HT1080 (cell line): ENCODE data around the gene PUDP. TPM values are rescaled to one million over a fixed set of nuclear protein-coding genes. Genes with fewer than 3 reads are reported as not detected.
A peak's percentile ranks its signal among the peaks of the same experiment; 100 is the strongest.
"Not testable (repeated sequence)": the region's sequence is repeated elsewhere in the genome, so short reads cannot be mapped to it uniquely, and the experiment has no call there.

Experiments used
- DNase-seq: peaks from one replicate; pipeline ENCODE4 v3.0.0-alpha.2; 2015; ENCODE audit warnings: low read depth
- total RNA-seq: library from RNA; depleted of rRNA; stranded (reverse); fragments of >200 nt; shearing (Covaris generic); gene quantifications from 2 replicates; pipeline ENCODE4 v1.2.3, GENCODE V29; 2014

PUDP gene
- total RNA-seq, 1 experiment from 2014 or later, result 16.2 TPM

DNA sequence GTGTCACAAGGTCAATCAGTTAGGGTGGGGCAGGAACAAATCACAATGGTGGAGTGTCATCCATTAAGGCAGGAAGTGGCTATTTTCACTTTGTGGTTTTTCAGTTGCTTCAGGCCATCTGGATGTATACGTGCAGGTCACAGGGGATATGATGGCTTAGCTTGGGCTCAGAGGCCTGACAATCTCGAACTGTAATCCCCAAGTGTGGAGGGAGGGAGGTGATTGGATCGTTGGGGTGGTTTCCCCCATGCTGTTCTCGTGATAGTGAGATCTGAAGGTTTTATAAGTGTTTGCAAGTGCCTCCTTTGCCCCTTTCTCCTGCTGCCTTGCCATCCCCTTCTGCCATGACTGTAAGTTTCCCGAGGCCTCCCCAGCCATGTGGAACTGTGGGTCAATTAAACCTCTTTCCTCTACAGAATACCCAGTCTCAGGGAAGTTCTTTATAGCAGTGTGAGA, 37.1 kb downstream of the PUDP start:
- DNase-seq, result peak; percentile 62

DNA sequence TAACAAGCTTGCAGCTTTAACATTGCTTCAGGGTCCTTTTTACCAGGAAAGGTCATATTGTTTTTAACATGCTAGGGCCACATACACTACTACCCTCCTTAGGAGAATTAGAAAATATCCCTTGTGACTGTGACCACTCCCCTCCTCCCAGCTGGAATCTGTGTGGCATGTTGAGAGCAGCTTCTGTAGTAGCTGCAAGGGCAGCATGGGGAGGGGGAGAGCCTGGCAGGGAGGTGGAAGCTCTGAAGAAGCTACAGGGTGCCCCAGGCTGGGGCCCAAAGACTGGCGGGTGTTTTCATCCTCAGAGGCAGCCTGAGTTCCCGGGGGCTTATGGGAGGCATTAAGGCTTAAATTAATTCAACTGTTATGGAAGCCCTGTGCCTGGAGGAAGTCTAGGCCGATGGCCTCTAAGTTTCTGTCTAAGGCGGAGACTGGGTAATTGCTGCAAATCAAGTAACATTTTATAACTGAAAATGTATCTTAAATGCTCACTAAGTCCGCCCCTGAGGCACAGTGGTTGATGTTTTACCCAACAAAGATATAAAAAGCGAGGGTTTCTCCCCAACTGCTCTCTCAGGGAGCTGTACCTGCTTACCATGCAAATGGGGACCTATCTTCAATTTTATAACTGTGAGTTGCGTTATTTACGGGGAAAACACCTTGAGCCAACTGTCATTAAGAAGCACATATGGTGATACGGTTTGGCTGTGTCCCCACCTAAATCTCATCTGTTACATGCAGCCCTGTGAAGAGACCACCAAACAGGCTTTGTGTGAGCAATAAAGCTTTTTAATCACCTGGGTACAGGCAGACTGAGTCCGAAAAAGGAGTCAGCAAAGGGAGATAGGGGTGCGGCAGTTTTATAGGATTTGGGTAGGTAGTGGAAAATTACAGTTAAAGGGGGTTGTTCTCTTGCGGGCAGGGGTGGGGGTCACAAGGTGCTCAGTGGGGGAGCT, 37.8 kb downstream of the PUDP start:
- no peak for DNase-seq

DNA sequence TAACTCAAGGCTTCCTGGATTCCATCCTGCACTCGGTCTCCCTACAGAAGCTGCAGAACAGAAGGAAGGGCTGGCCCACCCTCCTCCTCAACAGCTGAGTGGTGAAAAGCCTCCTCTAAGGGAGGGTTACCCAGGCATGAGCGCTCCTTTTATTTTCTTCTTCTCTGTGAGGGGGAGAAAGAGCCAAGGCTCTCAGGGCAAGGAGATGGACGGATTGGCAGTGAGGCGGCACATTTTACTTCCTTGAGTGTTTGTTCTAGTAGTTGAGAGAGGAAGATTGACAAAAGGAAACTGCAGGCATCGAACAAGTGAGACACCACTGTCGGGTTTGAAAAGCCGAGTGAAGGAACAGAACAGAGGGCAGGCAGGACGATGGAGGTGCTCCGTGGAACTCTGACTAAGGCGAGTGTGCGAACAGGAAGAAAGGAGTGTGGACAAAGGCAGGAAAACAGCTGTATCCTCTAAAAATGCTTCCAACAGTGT, 38.9 kb downstream of the PUDP start:
- DNase-seq, result no peak

DNA sequence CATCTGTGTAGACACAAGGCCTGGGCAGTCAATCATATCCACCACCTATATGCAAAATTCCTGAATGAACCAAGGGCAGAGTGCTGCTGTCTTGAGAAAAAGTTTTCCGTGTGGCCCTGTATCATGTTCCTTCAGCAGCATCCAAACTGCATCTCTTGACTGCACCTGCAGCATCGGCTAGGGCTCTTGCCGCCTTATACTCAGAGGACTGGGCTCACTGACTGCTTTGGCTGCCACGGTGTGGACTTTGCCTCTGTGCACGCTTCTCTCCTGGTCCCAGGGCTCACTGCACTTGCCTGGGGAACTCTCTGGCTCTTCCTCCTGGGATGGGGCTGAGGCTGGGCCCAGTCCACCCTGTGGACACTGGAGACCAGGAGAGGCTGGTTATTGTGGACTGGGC, 39.9 kb downstream of the PUDP start:
- DNase-seq, result no peak

DNA sequence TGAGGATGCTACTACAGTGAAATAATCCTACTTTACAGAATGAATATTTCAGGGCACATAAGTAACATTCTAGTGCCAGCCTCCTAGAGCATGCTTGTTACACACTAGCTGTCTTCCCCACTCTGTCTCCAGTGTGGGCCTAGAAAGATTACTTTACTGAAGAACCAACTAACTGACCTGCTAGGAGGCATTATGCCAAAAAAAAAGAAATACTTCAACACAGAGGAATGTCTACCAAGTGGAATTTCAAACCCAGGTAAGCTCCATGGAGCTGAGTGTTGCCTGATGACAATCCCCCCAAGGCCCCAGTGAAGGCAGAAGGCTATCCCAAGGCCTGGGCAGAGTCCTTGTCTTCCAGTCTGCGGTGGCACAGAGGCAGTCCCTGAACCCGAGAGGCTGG, 41.3 kb downstream of the PUDP start:
- no peak for DNase-seq

DNA sequence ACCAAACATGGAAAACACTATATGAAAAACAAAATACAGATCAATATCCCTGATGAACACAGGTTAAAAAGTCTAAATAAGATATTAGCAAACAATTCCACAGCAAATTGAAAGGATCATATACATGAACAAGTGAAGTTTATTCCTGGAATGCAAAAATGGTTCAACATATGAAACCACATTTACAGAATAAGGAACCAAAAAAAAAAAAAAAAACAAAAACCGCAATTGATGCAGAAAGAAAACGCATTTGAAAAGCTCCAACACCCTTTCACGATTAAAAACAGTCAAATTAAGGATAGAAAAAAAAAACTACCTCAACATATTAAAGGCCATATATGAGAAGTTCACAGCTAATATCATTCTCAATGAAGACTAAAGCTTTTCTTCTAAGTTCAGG, 45.8 kb downstream of the PUDP start:
- no peak for DNase-seq

DNA sequence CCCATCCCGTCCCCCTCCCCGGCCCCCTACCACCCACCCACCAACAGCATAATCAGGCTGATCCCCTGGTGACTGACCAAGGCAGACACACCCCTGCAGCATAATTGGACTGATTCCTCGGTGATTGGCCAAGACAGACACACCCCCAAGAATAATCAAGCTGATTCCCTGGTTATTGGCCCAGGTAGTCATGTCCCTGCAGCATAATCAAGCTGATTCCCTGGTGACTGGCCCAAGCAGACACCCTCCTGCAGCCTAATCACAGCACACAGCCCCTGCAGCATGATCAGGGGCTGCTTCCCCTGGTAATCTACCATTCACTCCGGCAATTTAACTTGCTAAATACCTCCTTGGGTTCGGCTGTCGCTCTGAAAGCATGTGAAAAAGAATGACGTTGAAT, 47.9 kb downstream of the PUDP start:
- DNase-seq, result no peak

DNA sequence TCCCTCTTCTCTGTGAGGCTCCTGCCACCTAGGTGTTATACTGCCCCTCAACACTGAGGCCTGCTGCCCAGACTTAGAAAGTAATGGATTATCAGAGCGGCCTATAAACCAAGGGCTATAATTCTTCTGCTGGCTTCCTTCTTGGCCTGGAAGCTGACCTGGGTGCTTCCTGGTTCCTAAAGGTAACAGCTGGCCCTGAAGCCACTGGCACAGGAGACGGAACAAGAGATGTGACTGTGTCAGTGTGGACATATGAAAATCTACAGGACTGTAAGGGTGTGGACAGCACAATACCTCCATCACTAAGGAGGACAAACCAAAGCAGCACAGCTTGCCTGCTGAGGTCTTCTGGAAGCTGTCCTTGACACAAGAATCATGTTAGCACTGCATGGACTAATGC, 52.3 kb downstream of the PUDP start:
- DNase-seq, result not testable (repeated sequence)

DNA sequence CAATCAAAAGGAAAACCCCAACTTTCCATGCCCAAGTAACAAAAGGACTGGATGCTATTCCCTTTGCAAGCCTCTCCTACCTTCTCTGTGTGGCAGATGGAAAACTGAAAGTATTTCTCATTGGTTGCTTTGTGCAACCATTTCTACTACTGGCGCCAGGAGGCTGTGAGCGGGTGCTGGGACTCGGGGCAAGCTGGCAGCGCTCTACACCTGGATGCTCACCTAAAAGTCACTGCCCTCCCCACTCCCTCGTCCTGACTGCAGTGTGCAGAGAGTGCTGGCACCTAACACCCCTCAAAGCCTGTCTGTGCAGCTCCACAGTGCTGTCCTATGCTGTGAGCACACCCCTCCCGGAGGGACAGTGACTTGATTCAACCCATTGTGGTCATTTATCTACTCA, 54.6 kb downstream of the PUDP start:
- DNase-seq, result no peak

DNA sequence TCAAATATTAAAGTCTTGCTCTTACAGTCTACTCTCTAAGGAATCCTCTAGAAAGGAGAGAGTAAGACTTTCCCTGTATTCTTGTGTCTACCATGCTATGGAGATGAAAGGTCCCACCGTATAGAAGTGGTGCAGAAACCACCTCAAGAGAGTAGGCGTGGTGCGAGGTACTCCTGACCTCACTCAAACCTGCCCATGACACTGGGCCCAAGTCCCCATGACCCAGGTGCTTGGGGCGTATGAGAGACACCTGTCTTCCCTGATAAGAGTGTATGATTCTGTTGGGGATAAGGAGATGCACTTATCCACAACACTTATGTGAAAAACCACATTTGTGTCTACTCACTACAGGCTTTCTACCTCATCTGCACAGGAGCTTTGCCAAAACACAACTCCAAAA, 55.4 kb downstream of the PUDP start:
- DNase-seq, result no peak

DNA sequence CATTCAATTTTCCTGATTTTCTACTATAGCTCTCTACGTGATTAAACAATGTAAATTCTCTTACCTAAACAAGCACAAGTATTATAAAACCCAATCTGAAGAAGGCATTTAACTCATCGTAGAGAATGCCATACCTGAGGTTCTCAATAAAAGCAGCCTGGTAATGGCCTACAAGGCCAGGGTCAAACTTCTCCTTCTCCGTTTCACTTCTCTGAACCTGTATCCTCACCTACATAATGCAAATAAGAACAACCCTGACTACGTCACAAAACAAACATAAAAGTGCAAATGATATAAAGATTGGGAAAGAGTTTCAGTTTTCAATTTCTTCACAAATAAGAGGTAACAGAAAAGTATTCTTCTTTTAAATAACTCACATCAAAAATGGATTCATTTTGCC, 56.0 kb downstream of the PUDP start:
- no peak for DNase-seq

DNA sequence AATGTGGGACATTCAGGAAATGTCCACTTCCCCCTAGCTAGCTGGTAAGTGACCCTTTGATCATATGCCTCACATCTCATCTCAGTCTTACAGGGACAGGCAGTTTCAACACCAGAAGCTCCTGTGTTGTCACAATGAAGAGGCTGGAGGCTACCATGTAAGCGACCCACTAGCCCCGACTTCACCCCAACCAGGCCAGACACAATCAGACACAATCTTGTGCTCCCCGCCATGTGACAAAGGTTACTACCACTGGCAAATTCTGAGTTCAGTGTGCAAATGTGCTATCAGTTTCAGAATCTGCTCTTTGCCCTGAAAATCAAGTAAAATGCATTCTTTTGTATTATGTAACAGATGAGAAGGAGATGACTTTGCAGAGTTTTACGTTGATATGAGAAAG, 57.3 kb downstream of the PUDP start:
- no peak for DNase-seq

DNA sequence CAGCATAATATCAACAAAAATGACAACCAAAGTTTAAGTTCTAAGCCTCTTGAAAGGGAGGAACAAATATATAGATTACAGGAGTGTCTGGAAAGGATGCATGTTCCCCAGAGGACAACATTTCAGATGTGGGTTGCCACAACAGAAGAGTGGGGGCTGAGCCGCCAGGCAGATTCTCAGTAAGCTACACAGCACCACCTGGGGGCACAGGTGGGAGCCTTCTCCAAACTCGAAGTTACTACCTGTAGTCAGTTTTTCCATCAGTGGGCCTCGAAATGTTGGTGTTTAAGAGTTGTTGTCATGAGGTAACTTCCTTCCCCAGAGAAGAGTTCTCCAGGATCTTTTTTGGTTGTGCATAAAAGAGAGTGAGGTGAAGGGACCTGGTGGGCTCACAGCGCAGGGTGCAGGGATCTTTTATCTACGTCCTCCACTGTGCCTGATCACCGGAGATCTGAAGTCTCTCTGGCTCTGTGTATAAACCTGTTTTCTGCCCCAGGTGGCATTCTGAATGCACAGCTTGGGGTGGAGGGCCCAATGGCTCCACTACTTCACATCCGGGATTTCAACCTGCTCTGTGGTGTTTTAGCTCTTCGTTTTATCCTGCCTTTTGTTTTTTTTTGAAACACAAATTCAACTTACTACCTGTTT, 58.9 kb downstream of the PUDP start:
- DNase-seq, result no peak

DNA sequence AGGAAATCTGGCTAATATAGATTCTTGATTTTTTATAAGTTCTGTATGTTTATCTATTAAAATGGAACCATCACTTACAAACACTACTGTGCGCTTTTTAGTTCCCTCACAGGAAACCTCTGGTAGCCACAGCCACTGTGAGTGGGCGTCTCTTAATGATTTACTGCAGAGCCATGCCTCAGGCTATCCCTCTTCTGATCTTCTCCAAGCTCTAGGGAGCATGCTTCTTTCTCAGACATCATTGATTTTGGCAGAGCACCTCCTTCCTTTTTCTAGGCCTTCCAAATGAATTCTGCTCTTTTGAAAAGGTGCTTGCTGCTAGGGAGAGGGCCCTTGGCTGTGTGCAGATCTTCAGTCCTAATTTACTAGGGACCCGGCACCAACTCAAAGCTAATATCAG, 61.6 kb downstream of the PUDP start:
- DNase-seq, result no peak

DNA sequence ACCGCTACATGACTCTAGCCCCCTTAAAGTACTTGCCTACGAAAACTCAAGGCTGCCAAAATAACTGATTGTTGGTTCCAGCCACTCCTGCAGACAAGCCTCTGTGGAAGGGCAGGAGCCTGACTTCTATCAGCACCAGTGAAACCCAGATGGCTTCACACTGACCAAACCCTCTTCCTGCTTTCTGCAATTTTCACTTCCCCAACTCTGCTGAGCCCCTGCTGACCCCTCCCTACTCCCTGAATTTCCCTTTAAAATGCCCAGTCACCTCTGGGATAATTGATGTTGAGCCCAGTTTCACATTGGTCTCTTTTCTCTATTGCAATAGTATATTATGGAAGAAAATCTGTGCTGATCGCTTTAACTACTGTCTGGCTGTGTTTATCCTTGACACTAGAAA, 62.1 kb downstream of the PUDP start:
- no peak for DNase-seq

DNA sequence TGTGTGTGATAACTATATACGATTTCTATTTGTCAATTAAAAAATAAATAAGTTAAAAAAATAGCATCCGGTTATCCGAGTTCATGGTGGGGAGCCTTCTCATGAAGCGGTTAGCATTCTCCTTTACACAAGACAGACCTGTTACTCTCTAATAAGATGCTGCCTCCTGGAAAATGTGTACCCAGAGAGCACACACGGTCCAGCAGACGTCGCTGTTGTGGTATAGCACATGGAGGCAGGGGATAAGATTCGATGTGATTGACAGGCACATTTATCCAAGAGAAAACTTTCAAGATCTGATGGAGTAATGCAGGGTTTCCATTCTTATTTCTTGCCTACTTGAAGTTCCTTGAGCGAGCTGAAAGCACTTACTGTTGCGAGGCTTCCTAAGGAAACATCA, 63.1 kb downstream of the PUDP start:
- no peak for DNase-seq

DNA sequence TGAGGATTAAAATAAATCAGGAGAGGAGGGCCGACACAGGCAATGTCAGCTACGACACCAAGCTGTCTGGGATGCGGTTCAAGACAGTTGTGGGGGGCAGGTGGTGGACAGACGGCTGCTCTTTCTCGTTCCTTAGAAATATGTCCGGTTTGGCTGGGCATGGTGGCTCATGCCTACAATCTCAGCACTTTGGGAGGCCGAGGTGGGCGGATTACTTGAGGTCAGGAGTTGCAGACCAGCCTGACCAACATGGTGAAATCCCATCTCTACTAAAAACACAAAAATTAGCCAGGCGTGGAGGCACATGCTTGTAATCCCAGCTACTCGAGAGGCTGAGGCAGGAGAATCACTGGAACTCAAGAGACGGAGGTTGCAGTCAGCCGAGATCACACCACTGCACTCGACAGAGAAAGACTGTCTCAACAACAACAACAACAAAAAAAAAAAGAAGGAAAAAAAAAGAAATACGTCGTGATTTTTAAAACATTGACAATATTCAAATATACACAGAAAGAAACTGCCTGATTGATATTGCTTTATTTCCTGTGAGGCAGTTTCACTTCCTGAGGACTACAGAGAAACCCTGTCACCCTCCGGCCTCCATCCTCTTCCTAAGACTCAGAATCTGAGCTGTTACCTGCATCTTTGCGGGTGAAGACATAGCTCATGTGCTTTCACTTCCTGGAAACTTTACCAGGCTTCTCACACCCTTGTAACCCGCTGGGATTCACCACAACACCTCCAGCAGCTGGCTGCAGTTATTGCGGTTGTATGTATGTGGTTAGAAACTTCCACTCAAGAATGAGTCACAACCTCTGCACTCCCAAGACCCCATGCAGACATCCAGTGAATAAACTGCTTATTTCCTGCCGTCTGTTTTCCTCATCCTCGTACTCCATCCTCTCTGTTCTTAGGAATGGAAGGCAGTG, 64.2 kb downstream of the PUDP start:
- DNase-seq, result peak; percentile 97

DNA sequence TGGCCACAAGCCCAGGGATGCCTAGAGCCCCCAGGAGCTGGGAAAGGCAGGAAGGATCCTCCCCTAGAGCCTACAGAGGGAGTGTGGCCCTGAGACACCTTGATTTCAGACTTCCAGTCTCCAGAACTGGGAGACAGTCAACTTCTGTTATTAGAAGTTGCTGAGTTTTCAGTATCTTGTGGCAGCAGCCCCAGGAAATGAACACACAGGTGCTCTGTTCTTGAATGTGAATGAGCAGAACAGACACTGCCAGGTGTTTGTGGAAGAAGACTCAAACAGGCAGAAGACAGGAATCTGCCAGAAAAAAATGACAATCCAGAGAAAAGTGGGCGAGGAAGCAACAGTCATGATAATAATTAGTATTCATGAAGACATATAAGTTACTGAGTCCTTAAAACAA, 64.9 kb downstream of the PUDP start:
- DNase-seq, result no peak

DNA sequence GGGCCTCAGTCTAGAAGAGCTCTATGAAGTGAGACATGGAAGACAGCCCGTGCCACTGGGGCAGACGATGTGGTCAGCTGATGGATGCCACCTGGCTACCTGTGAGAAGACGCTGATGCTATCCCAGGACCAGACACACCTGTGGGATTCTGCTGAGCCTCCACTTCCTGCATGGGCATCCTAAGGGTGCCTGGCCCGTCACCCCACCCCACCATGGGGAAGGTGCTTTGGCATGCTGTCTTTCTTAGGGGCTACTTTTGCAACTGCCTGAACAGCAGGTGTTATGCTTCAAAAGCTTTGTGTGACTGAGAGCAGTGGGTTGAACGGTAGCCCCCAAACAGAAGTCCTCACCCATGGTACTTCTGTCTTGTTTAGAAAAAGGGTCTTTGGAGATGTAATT, 65.4 kb downstream of the PUDP start:
- no peak for DNase-seq

DNA sequence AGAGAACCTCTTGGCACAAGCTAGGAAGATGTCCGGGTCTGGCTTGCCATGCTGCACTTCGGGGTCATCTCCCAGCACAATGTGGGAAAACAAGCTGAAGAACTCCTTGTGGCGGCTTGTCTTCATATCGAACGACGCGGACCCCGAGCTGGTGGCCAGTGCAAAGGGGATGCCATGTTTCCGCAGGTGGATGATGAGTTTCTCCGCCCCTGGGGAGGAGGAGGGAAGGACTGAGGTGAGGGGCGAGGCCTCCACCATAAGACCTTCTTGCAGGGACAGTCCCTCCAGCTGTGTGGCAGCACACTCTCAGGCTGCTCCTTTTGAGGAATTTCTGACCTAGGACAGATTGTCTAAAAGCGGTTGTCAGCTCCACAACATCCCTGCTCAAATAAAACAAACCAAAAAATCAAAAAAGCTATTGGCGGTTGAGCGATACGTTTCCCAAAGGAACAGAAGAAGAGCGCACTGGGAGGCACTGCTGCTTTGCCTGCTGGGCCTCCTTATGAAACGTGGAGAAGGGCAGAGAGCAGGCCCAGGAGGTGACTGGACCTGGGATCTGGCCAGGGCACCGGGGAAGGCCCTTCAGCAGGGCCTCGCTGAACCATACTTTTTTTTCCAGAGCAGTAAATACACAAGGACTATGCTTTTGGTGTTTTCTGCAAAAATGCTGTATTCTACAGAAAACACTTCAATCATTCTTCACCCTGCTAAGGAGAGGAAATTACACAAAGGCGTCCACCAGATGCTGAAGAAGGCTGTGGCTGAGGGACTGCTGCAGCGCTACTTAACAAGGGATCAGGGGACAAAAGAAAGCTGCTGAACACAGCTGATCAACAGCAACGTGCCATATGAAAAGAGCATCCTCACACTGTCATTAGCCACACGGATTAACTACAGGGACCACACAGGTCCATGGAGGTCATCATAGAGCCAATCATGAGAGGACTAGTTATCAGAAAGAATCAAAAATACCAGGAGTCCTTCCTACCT, 70.4 kb downstream of the PUDP start:
- DNase-seq, result no peak
